K562 (cell line): ENCODE data around the gene SERHL2.

Experiments
- ARID2 ChIP-seq: fragments of 450-650 bp; IDR thresholded peaks from 2 replicates; pipeline ENCODE4 v1.6.1; 2017; ENCODE audit warnings: antibody characterized with exemption, mild to moderate bottlenecking
- CTCF ChIP-seq, 3 experiments: IDR thresholded peaks in 2 of 3; conservative IDR thresholded peaks in 1 of 3; 2 replicates each; pipeline ENCODE4 v1.5.1; 2011 to 2012; ENCODE audit warnings: low read length in 3 of 3, mild to moderate bottlenecking in 3 of 3, control low read depth in 2 of 3, improper control_type of control experiment in 1 of 3, inconsistent platforms in 1 of 3, low read depth in 1 of 3, mixed read lengths in 1 of 3, moderate library complexity in 1 of 3; ENCODE audit not compliant: insufficient read depth in 2 of 3
- E4F1 ChIP-seq: fragments of 250-450 bp; sonication (Bioruptor Pico); IDR thresholded peaks from 2 replicates; pipeline ENCODE4 v1.5.0; 2021; ENCODE audit warnings: mild to moderate bottlenecking, borderline replicate concordance
- ID3 ChIP-seq, 2 experiments: fragments of 250-450 bp in 1 of 2; fragments of 450-650 bp in 1 of 2; sonication (Bioruptor Pico) in 1 of 2; IDR thresholded peaks; 2 replicates each; pipeline versions ENCODE4 v1.6.1 to v1.8.0; 2016 to 2021; ENCODE audit warnings: mild to moderate bottlenecking in 2 of 2, moderate library complexity in 2 of 2, missing compliant biosample characterization in 1 of 2, missing genetic modification characterization in 1 of 2
- KLF1 ChIP-seq: fragments of 450-650 bp; IDR thresholded peaks from 2 replicates; pipeline ENCODE4 v1.6.1; 2016; ENCODE audit warnings: missing genetic modification characterization, missing compliant biosample characterization
- KLF10 ChIP-seq: fragments of 250-450 bp; sonication (Bioruptor Pico); IDR thresholded peaks from 2 replicates; pipeline ENCODE4 v1.6.1; 2021; ENCODE audit warnings: matching md5 sums
- NR1H2 ChIP-seq: sonication (generic); formaldehyde crosslinking; IDR thresholded peaks from 2 replicates; pipeline ENCODE4 v1.4.0; 2020; ENCODE audit warnings: mild to moderate bottlenecking, missing genetic modification reagents
- POLR2AphosphoS2 ChIP-seq: IDR thresholded peaks from 2 replicates; pipeline ENCODE4 v1.6.1; 2012; ENCODE audit warnings: low read length, improper control_type of control experiment

- TF ChIP-seq CTCF (IDR thresholded peaks at IDR 0.05 in 2 of 3, conservative IDR thresholded peaks at IDR 0.05 in 1 of 3; ENCODE audit: insufficient read depth in 2 of 3, low read depth in 1 of 3, low read length in 3 of 3) (no peak), ID3 (CRISPR knock-in tag; IDR thresholded peaks at IDR 0.05) (no peak), ID3 (tag; IDR thresholded peaks at IDR 0.05) (no peak), KLF10 (CRISPR knock-in tag) (no peak), ARID2 (no peak), POLR2AphosphoS2 (no peak), E4F1 (no peak), KLF1 (tag) (no peak), NR1H2 (CRISPR knock-in tag) (no peak)
These were observed at the start of gene SERHL2 for GRCh38 chr22:42553475-42554361.
